Measurements from ENCODE around the gene RIT2. TPM values are rescaled to one million over a fixed set of nuclear protein-coding genes. Genes with fewer than 3 reads are reported as not detected.

RIT2 gene
- polyA plus RNA-seq, 1 of the 3 experiments (the other 2 are of a cell fraction), result not detected

GRCh38 chr18:42830936-42831335 lies 284.5 kb downstream of the RIT2 start:
- no peak for TF ChIP-seq EZH2phosphoT487 (IDR thresholded peaks at IDR 0.05; ENCODE audit: borderline replicate concordance, low read depth)
- TF ChIP-seq SMC3 (IDR thresholded peaks at IDR 0.05; ENCODE audit: low read depth, low read length), result no peak
- no peak for TF ChIP-seq RFX5 (IDR thresholded peaks at IDR 0.05; ENCODE audit: low read length)
- no peak for TF ChIP-seq TEAD4 (IDR thresholded peaks at IDR 0.05; ENCODE audit: borderline replicate concordance, insufficient read depth)
- no peak for TF ChIP-seq POLR2AphosphoS5 (IDR thresholded peaks at IDR 0.05; ENCODE audit: low read depth, low read length)
- TF ChIP-seq MXI1 (IDR thresholded peaks at IDR 0.05; ENCODE audit: low read depth, low read length), result no peak
- TF ChIP-seq RCOR1 (IDR thresholded peaks at IDR 0.05; ENCODE audit: low read length), result no peak
- no peak for TF ChIP-seq FOXM1 (IDR thresholded peaks at IDR 0.05; ENCODE audit: low read depth)
- TF ChIP-seq CTCF (IDR thresholded peaks at IDR 0.05), result no peak
- TF ChIP-seq EP300 (IDR thresholded peaks at IDR 0.05; ENCODE audit: borderline replicate concordance in 1 of 2, low read depth in 1 of 2, low read length in 1 of 2), result no peak
- TF ChIP-seq ZBTB33 (IDR thresholded peaks at IDR 0.05; ENCODE audit: borderline replicate concordance, low read depth), result no peak
- POLR2A ChIA-PET, result no interaction called here
- Histone ChIP-seq H3K9ac (no peak overlapping the region), H3K27me3 (ENCODE audit: insufficient read depth) (no peaks in the 10 kb centered on the region), H3K36me3 (replicated peaks in 1 of 2; ENCODE audit: control insufficient read depth in 1 of 2, insufficient read depth in 2 of 2, low read length in 1 of 2) (no peaks in the 10 kb centered on the region), H3F3A (replicated peaks; ENCODE audit: insufficient read depth) (no peaks in the 10 kb centered on the region), H3K9me2 (no peaks in the 10 kb centered on the region), H3K4me1 (ENCODE audit: control insufficient read depth in 1 of 2, insufficient read depth in 2 of 2, low read depth in 1 of 2, low read length in 1 of 2) (no peaks in the 10 kb centered on the region), H3K79me2 (ENCODE audit: insufficient read depth) (no peaks in the 10 kb centered on the region), H3K4me2 (no peak overlapping the region), H3K27ac (ENCODE audit: low read depth in 2 of 2, low read length in 1 of 2) (no peak overlapping the region), H4K20me1 (ENCODE audit: insufficient read depth) (no peaks in the 10 kb centered on the region), H2AFZ (ENCODE audit: low read depth) (no peak overlapping the region), H3K4me3 (ENCODE audit: low read depth in 2 of 2, low read length in 1 of 2) (no peak overlapping the region), H3K9me3 (no peaks in the 10 kb centered on the region)
- DNase-seq, result no peak
- CTCF ChIA-PET, result interaction anchor here (0.9 kb wide), 1 partner anchor 10 kb away, joined by 3 read pairs; no protein-coding TSS in a partner anchor

GRCh38 chr18:42828881-42829280 lies 286.6 kb downstream of the RIT2 start:
- Histone ChIP-seq H3F3A (replicated peaks; ENCODE audit: insufficient read depth) (no peaks in the 10 kb centered on the region), H3K9me3 (no peaks in the 10 kb centered on the region), H3K4me1 (ENCODE audit: control insufficient read depth in 1 of 2, insufficient read depth in 2 of 2, low read depth in 1 of 2, low read length in 1 of 2) (no peaks in the 10 kb centered on the region), H3K27me3 (ENCODE audit: insufficient read depth) (no peaks in the 10 kb centered on the region), H3K4me2 (no peak overlapping the region), H3K79me2 (ENCODE audit: insufficient read depth) (no peaks in the 10 kb centered on the region), H4K20me1 (ENCODE audit: insufficient read depth) (no peaks in the 10 kb centered on the region), H3K9ac (no peak overlapping the region), H3K27ac (ENCODE audit: low read depth in 2 of 2, low read length in 1 of 2) (no peak overlapping the region), H3K36me3 (replicated peaks in 1 of 2; ENCODE audit: control insufficient read depth in 1 of 2, insufficient read depth in 2 of 2, low read length in 1 of 2) (no peaks in the 10 kb centered on the region), H2AFZ (ENCODE audit: low read depth) (no peak overlapping the region), H3K9me2 (no peaks in the 10 kb centered on the region), H3K4me3 (ENCODE audit: low read depth in 2 of 2, low read length in 1 of 2) (no peak overlapping the region)
- ChIA-PET CTCF (no interaction called here), POLR2A (no interaction called here)
- 83% methylated on average over 1 of the region's 1 CpG for WGBS (ENCODE audit: low lambda C conversion rate)
- no peak for DNase-seq
- TF ChIP-seq SIN3A (IDR thresholded peaks at IDR 0.05; ENCODE audit: borderline replicate concordance, low read depth, low read length) (no peak), SMC3 (IDR thresholded peaks at IDR 0.05; ENCODE audit: low read depth, low read length) (no peak), JUND (IDR thresholded peaks at IDR 0.05) (no peak), CHD2 (IDR thresholded peaks at IDR 0.05; ENCODE audit: low read length, partially characterized antibody) (no peak), EP300 (IDR thresholded peaks at IDR 0.05; ENCODE audit: borderline replicate concordance in 1 of 2, low read depth in 1 of 2, low read length in 1 of 2) (no peak), ELF1 (IDR thresholded peaks at IDR 0.05) (no peak), TCF12 (IDR thresholded peaks at IDR 0.05) (no peak), GABPA (IDR thresholded peaks at IDR 0.05; ENCODE audit: low read depth) (no peak)
